Measurements from ENCODE around the gene PRPF31.

DNA sequence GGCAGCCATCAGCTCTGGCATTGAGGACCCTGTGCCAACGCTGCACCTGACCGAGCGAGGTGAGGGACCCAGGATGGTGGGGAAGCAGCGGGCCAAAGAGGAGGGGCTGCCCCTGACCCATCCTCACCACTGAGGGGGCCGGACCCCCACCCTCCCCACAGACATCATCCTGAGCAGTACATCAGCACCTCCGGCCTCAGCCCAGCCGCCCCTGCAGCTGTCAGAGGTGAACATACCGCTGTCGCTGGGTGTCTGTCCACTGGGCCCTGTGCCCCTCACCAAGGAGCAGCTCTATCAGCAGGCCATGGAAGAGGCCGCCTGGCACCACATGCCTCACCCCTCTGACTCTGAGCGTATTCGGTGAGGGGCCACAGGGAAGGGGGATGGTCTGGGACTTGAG lies 36.7 kb downstream of the PRPF31 start:
- TF ChIP-seq, protein P1, sequence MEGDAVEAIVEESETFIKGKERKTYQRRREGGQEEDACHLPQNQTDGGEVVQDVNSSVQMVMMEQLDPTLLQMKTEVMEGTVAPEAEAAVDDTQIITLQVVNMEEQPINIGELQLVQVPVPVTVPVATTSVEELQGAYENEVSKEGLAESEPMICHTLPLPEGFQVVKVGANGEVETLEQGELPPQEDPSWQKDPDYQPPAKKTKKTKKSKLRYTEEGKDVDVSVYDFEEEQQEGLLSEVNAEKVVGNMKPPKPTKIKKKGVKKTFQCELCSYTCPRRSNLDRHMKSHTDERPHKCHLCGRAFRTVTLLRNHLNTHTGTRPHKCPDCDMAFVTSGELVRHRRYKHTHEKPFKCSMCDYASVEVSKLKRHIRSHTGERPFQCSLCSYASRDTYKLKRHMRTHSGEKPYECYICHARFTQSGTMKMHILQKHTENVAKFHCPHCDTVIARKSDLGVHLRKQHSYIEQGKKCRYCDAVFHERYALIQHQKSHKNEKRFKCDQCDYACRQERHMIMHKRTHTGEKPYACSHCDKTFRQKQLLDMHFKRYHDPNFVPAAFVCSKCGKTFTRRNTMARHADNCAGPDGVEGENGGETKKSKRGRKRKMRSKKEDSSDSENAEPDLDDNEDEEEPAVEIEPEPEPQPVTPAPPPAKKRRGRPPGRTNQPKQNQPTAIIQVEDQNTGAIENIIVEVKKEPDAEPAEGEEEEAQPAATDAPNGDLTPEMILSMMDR (conservative IDR thresholded peaks at IDR 0.05; ENCODE audit: low read length), result no peak
- TF ChIP-seq EZH2phosphoT487 (IDR thresholded peaks at IDR 0.05; ENCODE audit: borderline replicate concordance, low read depth, low read length), result no peak
